Astrocyte of the cerebellum (primary cell): ENCODE measurements around the gene POU6F2.

ENCODE experiments used
- DNase-seq: peaks from one replicate; pipeline ENCODE4 v3.0.0-alpha.2; 2011; ENCODE audit warnings: low read depth
- H3K4me3 ChIP-seq: 2 replicates; pipeline ENCODE4 v1.5.1; 2011; ENCODE audit warnings: mild to moderate bottlenecking, low read depth, low read length, moderate library complexity
- in situ Hi-C: cut with HindIII; loops from 2 replicates; pipeline ENCODE4 v1.10.0; 2017; ENCODE audit warnings: low sequenced_read_pairs
- TF ChIP-seq, protein P1 (sequence below): IDR thresholded peaks from 2 replicates; pipeline ENCODE4 v1.5.1; 2012; ENCODE audit warnings: low read length, low read depth, moderate library complexity, mild to moderate bottlenecking; ENCODE audit errors: missing control alignments

The POU6F2 gene

DNA sequence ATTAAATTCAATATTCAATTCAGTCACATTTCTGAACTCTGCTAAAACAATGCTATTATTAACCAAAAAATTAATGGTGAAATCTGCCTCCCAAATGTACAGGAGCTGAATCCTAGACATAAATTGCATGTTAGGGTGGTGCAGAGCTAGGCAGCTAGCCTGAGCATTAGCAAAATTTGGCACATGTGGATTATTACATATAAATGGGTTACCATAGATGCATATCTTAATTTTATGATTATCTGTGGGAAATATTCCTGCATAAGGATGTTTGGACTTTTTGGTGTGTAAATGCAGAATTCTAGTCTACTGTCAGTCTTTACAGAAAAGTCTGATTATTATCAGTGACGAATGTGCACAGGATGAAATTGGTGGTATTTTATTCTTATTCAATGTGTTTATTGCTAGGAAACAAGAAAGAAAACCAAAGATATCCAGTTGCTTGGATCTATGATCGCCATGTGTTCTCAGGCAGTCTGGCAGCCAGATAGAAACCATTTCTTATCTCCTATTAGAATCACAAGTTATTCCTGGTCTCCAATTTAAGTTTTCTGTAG, 150.7 kb downstream of the POU6F2 start:
- TF ChIP-seq, protein P1, sequence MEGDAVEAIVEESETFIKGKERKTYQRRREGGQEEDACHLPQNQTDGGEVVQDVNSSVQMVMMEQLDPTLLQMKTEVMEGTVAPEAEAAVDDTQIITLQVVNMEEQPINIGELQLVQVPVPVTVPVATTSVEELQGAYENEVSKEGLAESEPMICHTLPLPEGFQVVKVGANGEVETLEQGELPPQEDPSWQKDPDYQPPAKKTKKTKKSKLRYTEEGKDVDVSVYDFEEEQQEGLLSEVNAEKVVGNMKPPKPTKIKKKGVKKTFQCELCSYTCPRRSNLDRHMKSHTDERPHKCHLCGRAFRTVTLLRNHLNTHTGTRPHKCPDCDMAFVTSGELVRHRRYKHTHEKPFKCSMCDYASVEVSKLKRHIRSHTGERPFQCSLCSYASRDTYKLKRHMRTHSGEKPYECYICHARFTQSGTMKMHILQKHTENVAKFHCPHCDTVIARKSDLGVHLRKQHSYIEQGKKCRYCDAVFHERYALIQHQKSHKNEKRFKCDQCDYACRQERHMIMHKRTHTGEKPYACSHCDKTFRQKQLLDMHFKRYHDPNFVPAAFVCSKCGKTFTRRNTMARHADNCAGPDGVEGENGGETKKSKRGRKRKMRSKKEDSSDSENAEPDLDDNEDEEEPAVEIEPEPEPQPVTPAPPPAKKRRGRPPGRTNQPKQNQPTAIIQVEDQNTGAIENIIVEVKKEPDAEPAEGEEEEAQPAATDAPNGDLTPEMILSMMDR = no peak
- in situ Hi-C loops = no loop called here
- DNase-seq = no peak
- no peak overlapping the region for H3K4me3 ChIP-seq

DNA sequence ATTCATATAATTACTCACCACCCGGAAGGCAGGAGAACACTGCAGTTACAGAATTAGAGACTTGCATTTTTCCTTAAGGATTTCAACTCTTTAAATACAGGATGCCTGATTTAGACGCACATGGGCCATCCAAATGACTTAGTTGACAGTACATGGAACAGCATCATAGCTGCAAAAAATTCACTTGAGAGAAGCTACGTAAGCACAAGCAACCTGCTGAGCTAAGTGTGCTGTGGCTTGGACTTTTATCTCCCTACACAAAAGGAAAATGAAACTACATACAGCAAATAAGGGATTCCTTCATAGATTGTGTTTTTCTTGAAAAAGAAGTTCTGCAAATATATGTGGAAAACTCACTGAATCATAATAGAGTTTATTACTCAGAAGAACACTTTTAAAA, 152.6 kb downstream of the POU6F2 start:
- H3K4me3 ChIP-seq = no peak overlapping the region
- in situ Hi-C loops = no loop called here
- DNase-seq = no peak

DNA sequence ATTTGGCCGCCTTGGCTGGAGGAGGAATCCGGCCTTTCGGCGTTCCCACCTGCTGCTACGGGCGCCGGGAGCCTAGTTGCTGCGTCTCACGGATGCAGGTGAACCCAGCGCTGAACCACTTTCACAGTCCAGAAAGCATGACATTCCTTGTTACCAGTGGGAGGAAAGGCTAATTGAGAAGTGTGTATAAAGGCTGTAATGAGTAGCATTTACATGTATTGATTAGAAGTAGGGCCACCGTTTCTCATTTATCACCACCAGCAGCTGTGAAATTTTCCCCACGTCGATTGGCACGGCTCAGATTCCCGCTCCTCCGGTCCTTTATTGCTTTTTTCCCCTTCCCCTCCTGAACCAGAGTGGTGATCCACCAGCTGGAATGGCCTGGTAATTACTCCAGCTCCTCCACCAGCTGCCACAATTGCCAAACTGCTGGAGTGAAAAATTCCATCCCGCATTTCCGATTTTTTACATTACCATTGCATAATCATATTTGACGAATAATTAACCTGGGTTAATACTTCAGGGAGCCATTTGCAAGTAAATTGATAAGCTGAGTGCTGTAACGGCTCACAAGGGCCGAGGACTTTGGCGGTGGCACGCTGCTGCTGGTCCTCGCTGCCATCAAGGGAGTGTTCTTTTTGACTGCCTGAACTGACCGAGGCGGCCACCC, 153.3 kb downstream of the POU6F2 start:
- TF ChIP-seq, protein P1 = no peak
- DNase-seq = no peak
- in situ Hi-C loops = no loop called here
- no peak overlapping the region for H3K4me3 ChIP-seq

More for the DNA sequence above, 152.6 kb downstream of the POU6F2 start:
- TF ChIP-seq, protein P1 = no peak

DNA sequence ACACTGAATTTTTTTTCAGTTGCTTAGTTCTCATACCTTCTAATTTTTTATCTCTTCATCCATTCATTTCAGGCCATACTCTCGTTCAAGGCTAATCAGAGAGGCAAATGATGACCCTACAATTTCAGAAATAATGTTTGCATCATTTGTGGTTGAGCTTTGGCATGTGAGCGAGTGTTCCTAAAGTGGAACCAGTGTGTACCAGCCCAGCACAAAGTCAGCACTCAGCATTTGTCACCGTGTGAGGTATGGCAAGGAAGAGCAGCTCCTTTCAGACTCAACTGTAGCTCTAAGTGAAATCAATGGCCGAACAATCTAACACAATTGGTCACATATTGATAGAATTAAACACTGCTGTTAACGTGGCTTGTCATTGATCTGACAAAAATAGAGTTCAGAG, 154.6 kb downstream of the POU6F2 start:
- in situ Hi-C loops = no loop called here
- H3K4me3 ChIP-seq = no peak overlapping the region
- DNase-seq = no peak
- TF ChIP-seq, protein P1 = no peak

DNA sequence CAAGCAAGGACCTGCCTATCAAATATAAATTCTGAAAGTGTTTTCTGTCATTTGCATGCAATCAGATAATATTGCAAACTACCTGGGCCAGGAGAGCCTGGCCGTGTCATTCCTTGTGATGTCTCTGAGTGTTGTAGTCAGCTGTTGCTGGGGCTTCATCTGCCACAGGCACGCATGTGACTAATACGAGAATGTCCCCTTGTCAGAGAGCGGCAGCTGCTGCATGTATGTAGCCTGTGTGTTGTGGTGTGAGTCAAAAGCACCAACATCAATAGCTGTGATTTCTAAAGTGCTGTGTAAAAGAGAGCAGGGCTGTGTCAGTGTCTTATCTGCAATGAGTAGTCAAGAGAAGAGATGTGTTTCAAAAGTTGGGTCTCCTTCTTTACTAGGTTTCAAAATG, 155.4 kb downstream of the POU6F2 start:
- H3K4me3 ChIP-seq = no peak overlapping the region
- in situ Hi-C loops = no loop called here
- DNase-seq = no peak
- TF ChIP-seq, protein P1 = no peak

DNA sequence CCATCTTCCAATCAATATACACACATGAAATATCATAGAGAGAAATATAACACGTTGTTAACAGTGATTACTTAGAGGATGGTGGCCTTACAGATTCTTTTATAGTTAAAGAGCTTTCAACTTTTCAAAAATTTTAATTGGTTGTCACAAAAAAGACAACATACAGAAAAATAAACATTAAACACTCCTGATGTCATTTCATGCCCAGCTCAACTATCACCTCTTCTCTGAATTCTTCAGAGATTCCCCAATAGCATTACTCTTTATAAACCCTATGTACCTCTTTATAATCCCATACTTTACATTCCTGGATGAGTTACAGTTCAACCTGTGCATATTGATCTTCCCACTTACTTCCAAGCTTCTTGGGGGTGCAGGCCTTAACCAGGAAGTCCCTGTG, 159.8 kb downstream of the POU6F2 start:
- H3K4me3 ChIP-seq = no peak overlapping the region
- in situ Hi-C loops = no loop called here
- TF ChIP-seq, protein P1 = no peak
- DNase-seq = no peak
